ENCODE measurements around the gene GBX1.
A peak's percentile ranks its signal among the peaks of the same experiment; 100 is the strongest.

GBX1 gene

DNA sequence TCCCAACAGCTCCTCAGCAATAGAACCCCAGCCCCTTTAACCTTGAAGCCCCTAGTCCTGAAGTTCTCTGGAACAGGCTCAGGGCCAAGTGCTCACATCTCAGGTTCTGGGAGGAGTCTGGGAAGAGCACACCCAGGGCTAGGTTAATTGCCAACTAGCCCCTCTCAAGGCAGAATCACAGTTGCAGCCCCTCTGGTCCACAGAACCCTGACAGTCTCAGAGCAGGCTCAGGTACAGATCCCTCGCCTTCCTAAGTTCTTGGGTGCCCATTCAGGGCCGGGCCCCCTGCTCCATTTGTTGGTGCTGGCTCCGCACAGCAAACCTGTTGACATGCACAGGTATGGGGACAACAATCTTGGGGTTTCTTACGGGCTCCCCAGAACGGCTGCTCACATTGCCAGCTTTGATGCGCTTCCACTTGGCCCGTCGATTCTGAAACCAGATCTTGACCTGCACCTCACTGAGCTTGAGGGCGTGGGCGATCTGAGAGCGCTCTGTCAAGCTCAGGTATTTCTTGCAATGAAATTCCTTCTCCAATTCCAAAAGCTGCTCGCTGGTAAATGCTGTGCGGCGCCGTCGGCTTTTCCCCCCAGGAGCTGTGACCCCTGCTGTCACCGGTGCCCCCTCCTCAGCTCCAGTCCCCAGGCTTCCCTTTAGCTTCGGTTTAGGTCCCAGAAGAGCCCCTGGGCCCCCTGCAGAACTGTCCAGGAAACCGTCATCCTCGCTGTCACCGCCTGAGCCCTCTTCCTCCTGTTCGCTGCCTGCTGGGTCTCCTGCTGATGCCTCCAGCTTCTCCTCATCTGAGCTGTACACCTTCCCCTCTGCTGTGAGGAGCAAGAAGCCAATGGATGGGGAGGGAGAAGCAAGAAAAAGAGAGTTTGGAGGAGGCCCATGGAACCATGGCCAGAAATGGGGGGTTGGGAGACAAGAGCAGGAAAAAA lies 18.9 kb downstream of the GBX1 start:
- DNase-seq (ENCODE audit: low spot score) (no peak), ATAC-seq (ENCODE audit: low read depth) (no peak)
- H3K4me3 ChIP-seq (ENCODE audit: severe bottlenecking), result no peak overlapping the region
- no peaks in the 10 kb centered on the region for H3K4me1 ChIP-seq (ENCODE audit: insufficient read depth, poor library complexity, severe bottlenecking)
- no peaks in the 10 kb centered on the region for H3K9me3 ChIP-seq (ENCODE audit: severe bottlenecking)
- TF ChIP-seq, protein P1, sequence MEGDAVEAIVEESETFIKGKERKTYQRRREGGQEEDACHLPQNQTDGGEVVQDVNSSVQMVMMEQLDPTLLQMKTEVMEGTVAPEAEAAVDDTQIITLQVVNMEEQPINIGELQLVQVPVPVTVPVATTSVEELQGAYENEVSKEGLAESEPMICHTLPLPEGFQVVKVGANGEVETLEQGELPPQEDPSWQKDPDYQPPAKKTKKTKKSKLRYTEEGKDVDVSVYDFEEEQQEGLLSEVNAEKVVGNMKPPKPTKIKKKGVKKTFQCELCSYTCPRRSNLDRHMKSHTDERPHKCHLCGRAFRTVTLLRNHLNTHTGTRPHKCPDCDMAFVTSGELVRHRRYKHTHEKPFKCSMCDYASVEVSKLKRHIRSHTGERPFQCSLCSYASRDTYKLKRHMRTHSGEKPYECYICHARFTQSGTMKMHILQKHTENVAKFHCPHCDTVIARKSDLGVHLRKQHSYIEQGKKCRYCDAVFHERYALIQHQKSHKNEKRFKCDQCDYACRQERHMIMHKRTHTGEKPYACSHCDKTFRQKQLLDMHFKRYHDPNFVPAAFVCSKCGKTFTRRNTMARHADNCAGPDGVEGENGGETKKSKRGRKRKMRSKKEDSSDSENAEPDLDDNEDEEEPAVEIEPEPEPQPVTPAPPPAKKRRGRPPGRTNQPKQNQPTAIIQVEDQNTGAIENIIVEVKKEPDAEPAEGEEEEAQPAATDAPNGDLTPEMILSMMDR (IDR thresholded peaks at IDR 0.05; ENCODE audit: poor library complexity, severe bottlenecking), result no peak
- H3K27ac ChIP-seq (ENCODE audit: poor library complexity, severe bottlenecking), result no peak overlapping the region
- peaks cover 10% of the 10 kb centered on the region for H3K27me3 ChIP-seq (ENCODE audit: insufficient read depth, poor library complexity, severe bottlenecking)
- H3K36me3 ChIP-seq (ENCODE audit: low read depth), result peaks cover 6% of the 10 kb centered on the region

DNA sequence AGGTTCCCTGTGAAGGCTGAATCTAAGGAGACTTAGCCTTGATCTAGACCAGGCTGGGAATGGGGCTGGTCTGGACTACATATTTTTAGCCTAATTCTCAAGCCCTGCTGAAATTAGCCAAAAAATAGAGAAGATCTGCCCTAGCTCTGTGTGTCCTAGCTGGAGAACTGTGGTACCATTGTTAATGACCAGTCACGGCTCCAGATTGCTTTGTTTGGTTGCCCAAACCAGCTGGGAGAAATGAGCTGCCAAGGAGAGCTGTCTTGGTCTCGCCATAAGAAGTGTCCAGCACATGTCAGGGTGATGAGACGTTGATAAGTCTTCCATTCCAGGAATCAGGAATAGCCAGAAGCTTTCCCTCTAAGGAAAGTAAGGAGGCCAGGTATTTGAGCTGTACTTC lies 20.7 kb downstream of the GBX1 start:
- Histone ChIP-seq H3K27me3 (ENCODE audit: insufficient read depth, poor library complexity, severe bottlenecking) (no peaks in the 10 kb centered on the region), H3K27ac (ENCODE audit: poor library complexity, severe bottlenecking) (no peak overlapping the region), H3K4me3 (ENCODE audit: severe bottlenecking) (no peak overlapping the region), H3K36me3 (ENCODE audit: low read depth) (peaks cover 17% of the 10 kb centered on the region), H3K9me3 (ENCODE audit: severe bottlenecking) (no peaks in the 10 kb centered on the region), H3K4me1 (ENCODE audit: insufficient read depth, poor library complexity, severe bottlenecking) (no peaks in the 10 kb centered on the region)
- no peak for DNase-seq (ENCODE audit: low spot score)
- TF ChIP-seq, protein P1 (IDR thresholded peaks at IDR 0.05; ENCODE audit: poor library complexity, severe bottlenecking), result no peak
- ATAC-seq (ENCODE audit: low read depth), result no peak

DNA sequence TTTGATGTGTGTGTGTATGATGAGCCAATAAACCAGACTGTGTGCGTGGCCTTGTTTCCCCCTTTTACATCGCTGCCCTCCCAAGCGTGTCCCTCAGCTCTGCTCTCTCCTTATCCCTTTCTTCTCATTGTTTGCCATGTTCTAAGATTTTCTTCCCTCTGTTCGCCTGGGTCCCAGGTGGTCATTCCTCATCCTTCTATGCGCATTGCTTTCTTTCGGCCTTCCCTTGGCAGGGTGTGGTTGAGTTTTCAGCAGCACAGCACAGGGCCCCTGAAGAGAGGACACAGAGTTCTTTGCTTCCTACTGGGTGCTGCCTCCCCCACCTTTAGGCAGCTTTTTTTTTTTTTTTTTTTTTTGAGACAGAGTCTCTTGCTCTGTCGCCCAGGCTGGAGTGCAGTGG lies 23.1 kb downstream of the GBX1 start:
- H3K4me1 ChIP-seq (ENCODE audit: insufficient read depth, poor library complexity, severe bottlenecking), result no peaks in the 10 kb centered on the region
- H3K27me3 ChIP-seq (ENCODE audit: insufficient read depth, poor library complexity, severe bottlenecking), result no peaks in the 10 kb centered on the region
- no peak overlapping the region for H3K4me3 ChIP-seq (ENCODE audit: severe bottlenecking)
- H3K27ac ChIP-seq (ENCODE audit: poor library complexity, severe bottlenecking), result no peak overlapping the region
- TF ChIP-seq, protein P1 (IDR thresholded peaks at IDR 0.05; ENCODE audit: poor library complexity, severe bottlenecking), result no peak
- DNase-seq (ENCODE audit: low spot score) (no peak), ATAC-seq (ENCODE audit: low read depth) (no peak)
- H3K36me3 ChIP-seq (ENCODE audit: low read depth), result peaks cover 32% of the 10 kb centered on the region
- no peaks in the 10 kb centered on the region for H3K9me3 ChIP-seq (ENCODE audit: severe bottlenecking)

DNA sequence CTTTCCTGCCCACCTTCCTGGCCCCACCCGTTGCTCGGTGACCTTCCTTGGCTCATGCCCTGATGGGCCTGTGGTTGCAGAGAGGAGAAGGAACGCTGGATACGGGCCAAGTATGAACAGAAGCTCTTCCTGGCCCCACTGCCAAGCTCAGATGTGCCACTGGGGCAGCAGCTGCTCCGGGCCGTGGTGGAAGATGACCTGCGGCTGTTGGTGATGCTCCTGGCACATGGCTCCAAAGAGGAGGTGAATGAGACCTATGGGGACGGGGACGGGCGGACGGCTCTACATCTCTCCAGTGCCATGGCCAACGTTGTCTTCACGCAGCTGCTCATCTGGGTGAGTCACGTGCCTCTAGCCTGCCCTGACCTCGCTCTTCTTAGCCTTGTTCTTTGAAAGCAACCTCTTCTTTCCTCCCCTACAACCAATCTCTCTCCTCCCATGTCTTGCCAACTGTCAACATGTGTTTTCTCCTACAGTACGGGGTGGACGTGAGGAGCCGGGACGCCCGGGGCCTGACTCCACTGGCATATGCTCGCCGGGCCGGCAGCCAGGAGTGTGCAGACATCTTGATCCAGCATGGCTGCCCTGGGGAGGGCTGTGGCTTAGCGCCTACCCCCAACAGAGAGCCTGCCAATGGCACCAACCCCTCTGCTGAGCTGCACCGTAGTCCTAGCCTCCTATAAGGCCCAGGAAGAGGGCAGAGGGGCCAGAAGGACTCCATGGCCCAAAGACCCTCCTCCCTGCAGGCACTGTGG lies 24.1 kb downstream of the GBX1 start:
- no peak for ATAC-seq (ENCODE audit: low read depth)
- Histone ChIP-seq H3K27me3 (ENCODE audit: insufficient read depth, poor library complexity, severe bottlenecking) (no peaks in the 10 kb centered on the region), H3K36me3 (ENCODE audit: low read depth) (peaks cover 36% of the 10 kb centered on the region), H3K4me3 (ENCODE audit: severe bottlenecking) (no peak overlapping the region), H3K4me1 (ENCODE audit: insufficient read depth, poor library complexity, severe bottlenecking) (no peaks in the 10 kb centered on the region), H3K27ac (ENCODE audit: poor library complexity, severe bottlenecking) (no peak overlapping the region), H3K9me3 (ENCODE audit: severe bottlenecking) (no peaks in the 10 kb centered on the region)
- peak; percentile 34 for DNase-seq (ENCODE audit: low spot score)
- TF ChIP-seq, protein P1 (IDR thresholded peaks at IDR 0.05; ENCODE audit: poor library complexity, severe bottlenecking), result no peak
